Measurements from ENCODE around the gene ALDH3B1.

DNA sequence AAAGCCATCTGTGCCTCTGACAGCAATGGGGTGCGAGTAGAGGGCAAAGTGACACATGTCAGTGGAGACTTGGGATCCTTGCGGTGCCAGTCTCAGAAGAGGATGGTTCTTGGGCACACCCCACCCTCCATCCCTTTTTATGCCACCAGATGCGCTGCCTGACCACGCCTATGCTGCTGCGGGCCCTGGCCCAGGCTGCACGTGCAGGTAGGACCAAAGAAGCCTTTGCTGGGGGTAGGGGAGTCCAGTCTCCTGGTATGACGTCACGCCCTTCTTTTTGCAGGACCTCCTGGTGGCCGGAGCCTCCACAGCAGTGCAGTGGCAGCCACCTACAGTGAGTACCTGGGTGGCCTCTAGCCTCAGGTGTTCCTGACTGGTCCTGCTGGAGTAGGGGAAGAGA is 21.9 kb downstream of the ALDH3B1 start:
- TF ChIP-seq, protein P1, sequence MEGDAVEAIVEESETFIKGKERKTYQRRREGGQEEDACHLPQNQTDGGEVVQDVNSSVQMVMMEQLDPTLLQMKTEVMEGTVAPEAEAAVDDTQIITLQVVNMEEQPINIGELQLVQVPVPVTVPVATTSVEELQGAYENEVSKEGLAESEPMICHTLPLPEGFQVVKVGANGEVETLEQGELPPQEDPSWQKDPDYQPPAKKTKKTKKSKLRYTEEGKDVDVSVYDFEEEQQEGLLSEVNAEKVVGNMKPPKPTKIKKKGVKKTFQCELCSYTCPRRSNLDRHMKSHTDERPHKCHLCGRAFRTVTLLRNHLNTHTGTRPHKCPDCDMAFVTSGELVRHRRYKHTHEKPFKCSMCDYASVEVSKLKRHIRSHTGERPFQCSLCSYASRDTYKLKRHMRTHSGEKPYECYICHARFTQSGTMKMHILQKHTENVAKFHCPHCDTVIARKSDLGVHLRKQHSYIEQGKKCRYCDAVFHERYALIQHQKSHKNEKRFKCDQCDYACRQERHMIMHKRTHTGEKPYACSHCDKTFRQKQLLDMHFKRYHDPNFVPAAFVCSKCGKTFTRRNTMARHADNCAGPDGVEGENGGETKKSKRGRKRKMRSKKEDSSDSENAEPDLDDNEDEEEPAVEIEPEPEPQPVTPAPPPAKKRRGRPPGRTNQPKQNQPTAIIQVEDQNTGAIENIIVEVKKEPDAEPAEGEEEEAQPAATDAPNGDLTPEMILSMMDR (conservative IDR thresholded peaks at IDR 0.05 in 1 of 2, IDR thresholded peaks at IDR 0.05 in 1 of 2; ENCODE audit: low read depth in 1 of 2, low read length in 2 of 2), result no peak
- no peak for TF ChIP-seq EZH2 (IDR thresholded peaks at IDR 0.05; ENCODE audit: low read length, missing control alignments)
